ENCODE results near the gene PTPRM. TPM values are rescaled to one million over a fixed set of nuclear protein-coding genes. Genes with fewer than 3 reads are reported as not detected.

The PTPRM gene
- polyA plus RNA-seq, 2 of the 4 experiments (the other 2 are of a cell fraction): 44.5 to 199 TPM

DNA sequence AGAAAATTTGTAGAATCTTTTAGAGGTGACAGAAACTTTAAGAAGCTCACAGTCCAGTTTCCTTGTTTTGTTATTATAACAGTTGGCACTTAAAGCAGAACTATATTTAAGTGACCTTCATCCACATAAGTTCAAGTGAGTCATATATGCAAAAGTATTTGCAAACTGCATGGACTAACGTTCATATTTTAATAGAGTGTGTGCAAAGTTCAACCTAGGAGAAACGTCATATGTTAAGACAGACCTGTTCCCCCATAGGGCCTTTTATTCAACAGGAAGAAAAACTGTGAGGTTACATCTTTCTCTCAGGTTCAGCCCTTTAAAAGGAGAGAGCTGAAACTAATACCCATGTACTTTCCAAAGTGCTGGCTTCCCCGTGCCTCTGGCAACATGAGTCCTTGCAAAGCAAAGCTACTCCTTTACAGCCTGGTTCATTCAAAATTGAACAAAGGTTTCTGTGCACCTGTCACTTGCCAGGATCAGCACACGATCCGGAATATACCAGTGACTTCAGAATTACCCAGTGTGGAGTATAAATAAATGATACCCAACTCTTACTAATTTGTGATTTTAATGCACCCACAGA is 762.2 kb downstream of the PTPRM start:
- ChIA-PET CTCF (no interaction called here), POLR2A (no interaction called here)
- DNase-seq (ENCODE audit: low read depth in 1 of 2, low spot score in 1 of 2) (peak in 1 of 2 experiments; percentile 50), FAIRE-seq (peak; percentile 36), ATAC-seq (peak; percentile 34 to 64; a peak in 4 of 6 replicates)
- 32% methylated on average over 5 of the region's 5 CpGs for WGBS (ENCODE audit: missing lambda C conversion rate)
- Histone ChIP-seq H3K4me2 (peak overlapping the region; percentile 54), H3K27ac (peak overlapping the region; percentile 54 to 75; a peak in 5 of 6 replicates), H3K4me1 (peaks cover 37% of the 10 kb centered on the region), H3K9me3 (no peaks in the 10 kb centered on the region), H3K4me3 (no peak overlapping the region)
- TF ChIP-seq FOXS1 (CRISPR knock-in tag; IDR thresholded peaks at IDR 0.05) (no peak), FOSL2 (IDR thresholded peaks at IDR 0.05) (no peak), FOSL2 (CRISPR knock-in tag; IDR thresholded peaks at IDR 0.05) (peak; percentile 50; the same call in 1 of the 2 replicates)

DNA sequence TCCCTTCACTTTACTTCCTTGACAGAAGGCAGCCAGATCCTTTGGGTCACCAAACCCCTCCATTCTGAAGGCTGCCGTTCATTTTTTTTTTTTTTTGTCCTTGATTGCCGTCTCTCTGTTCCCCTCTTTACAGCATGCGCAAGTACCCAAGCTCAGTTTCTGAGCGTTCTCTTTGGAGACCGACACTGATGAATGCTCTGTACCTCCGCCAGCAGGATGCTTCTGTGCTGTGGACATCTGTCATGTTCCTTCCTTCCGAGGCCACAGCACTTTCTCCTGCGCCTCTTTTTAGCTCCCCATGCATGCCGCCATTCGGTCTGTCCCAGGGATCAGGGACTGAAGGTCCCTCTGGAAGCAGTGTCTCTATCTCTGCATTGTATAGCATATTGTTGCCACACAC is 763.5 kb downstream of the PTPRM start:
- WGBS (ENCODE audit: missing lambda C conversion rate): 94% methylated on average over 10 of the region's 10 CpGs
- Histone ChIP-seq H3K4me2 (no peak overlapping the region), H3K4me1 (peaks cover 37% of the 10 kb centered on the region), H3K4me3 (no peak overlapping the region), H3K9me3 (no peaks in the 10 kb centered on the region), H3K27ac (no peak overlapping the region)
- ChIA-PET POLR2A (no interaction called here), CTCF (interaction anchor here (0.7 kb wide), 1 partner anchor 66 kb away, joined by 4 read pairs; no protein-coding TSS in a partner anchor)
- FAIRE-seq: no peak
- ATAC-seq: no peak
- DNase-seq (ENCODE audit: low read depth in 1 of 2, low spot score in 1 of 2): no peak
- TF ChIP-seq NFE2L2 (conservative IDR thresholded peaks at IDR 0.05; ENCODE audit: low read length): no peak
- no peak for TF ChIP-seq KDM5A (IDR thresholded peaks at IDR 0.05)
- no peak for TF ChIP-seq ZC3H11A (IDR thresholded peaks at IDR 0.05)
- no peak for TF ChIP-seq ZSCAN20 (CRISPR knock-in tag; IDR thresholded peaks at IDR 0.05)
- TF ChIP-seq JUN (IDR thresholded peaks at IDR 0.05): no peak
- TF ChIP-seq RCOR1 (IDR thresholded peaks at IDR 0.05; ENCODE audit: low read depth, low read length): no peak
- TF ChIP-seq EP300 (IDR thresholded peaks at IDR 0.05): no peak
- TF ChIP-seq HDAC2 (IDR thresholded peaks at IDR 0.05): no peak
- TF ChIP-seq FOSB (CRISPR knock-in tag; IDR thresholded peaks at IDR 0.05): no peak
- TF ChIP-seq, protein P1, sequence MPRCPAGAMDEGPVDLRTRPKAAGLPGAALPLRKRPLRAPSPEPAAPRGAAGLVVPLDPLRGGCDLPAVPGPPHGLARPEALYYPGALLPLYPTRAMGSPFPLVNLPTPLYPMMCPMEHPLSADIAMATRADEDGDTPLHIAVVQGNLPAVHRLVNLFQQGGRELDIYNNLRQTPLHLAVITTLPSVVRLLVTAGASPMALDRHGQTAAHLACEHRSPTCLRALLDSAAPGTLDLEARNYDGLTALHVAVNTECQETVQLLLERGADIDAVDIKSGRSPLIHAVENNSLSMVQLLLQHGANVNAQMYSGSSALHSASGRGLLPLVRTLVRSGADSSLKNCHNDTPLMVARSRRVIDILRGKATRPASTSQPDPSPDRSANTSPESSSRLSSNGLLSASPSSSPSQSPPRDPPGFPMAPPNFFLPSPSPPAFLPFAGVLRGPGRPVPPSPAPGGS (IDR thresholded peaks at IDR 0.05): no peak
- no peak for TF ChIP-seq NPAS2 (CRISPR knock-in tag; IDR thresholded peaks at IDR 0.05; ENCODE audit: borderline replicate concordance)
- TF ChIP-seq KDM1A (IDR thresholded peaks at IDR 0.05; ENCODE audit: low read depth): no peak
- no peak for TF ChIP-seq CHD2 (IDR thresholded peaks at IDR 0.05; ENCODE audit: low read length, partially characterized antibody)
- TF ChIP-seq NR3C1 (IDR thresholded peaks at IDR 0.05): no peak
- TF ChIP-seq MAZ (IDR thresholded peaks at IDR 0.05; ENCODE audit: borderline replicate concordance, low read depth, low read length): no peak
- TF ChIP-seq, protein P2, sequence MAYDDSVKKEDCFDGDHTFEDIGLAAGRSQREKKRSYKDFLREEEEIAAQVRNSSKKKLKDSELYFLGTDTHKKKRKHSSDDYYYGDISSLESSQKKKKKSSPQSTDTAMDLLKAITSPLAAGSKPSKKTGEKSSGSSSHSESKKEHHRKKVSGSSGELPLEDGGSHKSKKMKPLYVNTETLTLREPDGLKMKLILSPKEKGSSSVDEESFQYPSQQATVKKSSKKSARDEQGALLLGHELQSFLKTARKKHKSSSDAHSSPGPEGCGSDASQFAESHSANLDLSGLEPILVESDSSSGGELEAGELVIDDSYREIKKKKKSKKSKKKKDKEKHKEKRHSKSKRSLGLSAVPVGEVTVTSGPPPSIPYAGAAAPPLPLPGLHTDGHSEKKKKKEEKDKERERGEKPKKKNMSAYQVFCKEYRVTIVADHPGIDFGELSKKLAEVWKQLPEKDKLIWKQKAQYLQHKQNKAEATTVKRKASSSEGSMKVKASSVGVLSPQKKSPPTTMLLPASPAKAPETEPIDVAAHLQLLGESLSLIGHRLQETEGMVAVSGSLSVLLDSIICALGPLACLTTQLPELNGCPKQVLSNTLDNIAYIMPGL (CRISPR knock-in tag; IDR thresholded peaks at IDR 0.05; ENCODE audit: borderline replicate concordance): no peak
- no peak for TF ChIP-seq HOXB13 (CRISPR knock-in tag; IDR thresholded peaks at IDR 0.05; ENCODE audit: low read depth)
- TF ChIP-seq, protein P3, sequence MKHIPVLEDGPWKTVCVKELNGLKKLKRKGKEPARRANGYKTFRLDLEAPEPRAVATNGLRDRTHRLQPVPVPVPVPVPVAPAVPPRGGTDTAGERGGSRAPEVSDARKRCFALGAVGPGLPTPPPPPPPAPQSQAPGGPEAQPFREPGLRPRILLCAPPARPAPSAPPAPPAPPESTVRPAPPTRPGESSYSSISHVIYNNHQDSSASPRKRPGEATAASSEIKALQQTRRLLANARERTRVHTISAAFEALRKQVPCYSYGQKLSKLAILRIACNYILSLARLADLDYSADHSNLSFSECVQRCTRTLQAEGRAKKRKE (CRISPR knock-in tag; IDR thresholded peaks at IDR 0.05; ENCODE audit: low read depth): no peak
- no peak for TF ChIP-seq HOXA7 (CRISPR knock-in tag; IDR thresholded peaks at IDR 0.05)

DNA sequence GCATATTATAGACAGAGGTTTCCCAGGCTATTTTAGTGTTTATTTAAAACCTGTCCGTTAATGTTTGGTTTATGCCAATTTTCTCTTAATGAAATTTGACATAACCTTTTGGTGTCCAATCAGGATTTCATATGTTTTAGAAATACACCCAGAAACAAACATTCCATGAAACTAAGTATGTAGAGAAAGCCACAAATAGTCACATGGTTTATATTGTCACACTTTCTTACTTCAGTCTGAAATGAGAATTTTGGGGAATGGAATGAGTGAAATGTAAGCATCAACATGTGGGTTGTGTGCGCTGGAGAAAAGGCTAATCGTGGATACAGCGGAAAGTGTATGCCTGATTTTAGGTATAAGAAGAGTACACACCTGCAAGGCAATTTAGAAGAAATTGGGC is 765.2 kb downstream of the PTPRM start:
- WGBS (ENCODE audit: missing lambda C conversion rate): 92% methylated on average over 4 of the region's 4 CpGs
- ChIA-PET POLR2A (no interaction called here), CTCF (no interaction called here)
- Histone ChIP-seq H3K4me2 (no peak overlapping the region), H3K4me1 (peaks cover 41% of the 10 kb centered on the region), H3K4me3 (no peak overlapping the region), H3K9me3 (no peaks in the 10 kb centered on the region), H3K27ac (no peak overlapping the region; a peak in 1 of 6 replicates)
- no peak for ATAC-seq
- DNase-seq (ENCODE audit: low read depth in 1 of 2, low spot score in 1 of 2): no peak
- no peak for FAIRE-seq
- TF ChIP-seq MAFK (IDR thresholded peaks at IDR 0.05; ENCODE audit: partially characterized antibody): no peak
- no peak for TF ChIP-seq HOXA7 (CRISPR knock-in tag; IDR thresholded peaks at IDR 0.05)
- no peak for TF ChIP-seq RNF2 (IDR thresholded peaks at IDR 0.05; ENCODE audit: borderline replicate concordance, low read depth)
- no peak for TF ChIP-seq HEYL (CRISPR knock-in tag; IDR thresholded peaks at IDR 0.05)
- no peak for TF ChIP-seq NR3C1 (IDR thresholded peaks at IDR 0.05)
- TF ChIP-seq, protein P4, sequence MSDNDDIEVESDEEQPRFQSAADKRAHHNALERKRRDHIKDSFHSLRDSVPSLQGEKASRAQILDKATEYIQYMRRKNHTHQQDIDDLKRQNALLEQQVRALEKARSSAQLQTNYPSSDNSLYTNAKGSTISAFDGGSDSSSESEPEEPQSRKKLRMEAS (IDR thresholded peaks at IDR 0.05): no peak
- no peak for TF ChIP-seq ZC3H11A (IDR thresholded peaks at IDR 0.05)
- TF ChIP-seq, protein P5, sequence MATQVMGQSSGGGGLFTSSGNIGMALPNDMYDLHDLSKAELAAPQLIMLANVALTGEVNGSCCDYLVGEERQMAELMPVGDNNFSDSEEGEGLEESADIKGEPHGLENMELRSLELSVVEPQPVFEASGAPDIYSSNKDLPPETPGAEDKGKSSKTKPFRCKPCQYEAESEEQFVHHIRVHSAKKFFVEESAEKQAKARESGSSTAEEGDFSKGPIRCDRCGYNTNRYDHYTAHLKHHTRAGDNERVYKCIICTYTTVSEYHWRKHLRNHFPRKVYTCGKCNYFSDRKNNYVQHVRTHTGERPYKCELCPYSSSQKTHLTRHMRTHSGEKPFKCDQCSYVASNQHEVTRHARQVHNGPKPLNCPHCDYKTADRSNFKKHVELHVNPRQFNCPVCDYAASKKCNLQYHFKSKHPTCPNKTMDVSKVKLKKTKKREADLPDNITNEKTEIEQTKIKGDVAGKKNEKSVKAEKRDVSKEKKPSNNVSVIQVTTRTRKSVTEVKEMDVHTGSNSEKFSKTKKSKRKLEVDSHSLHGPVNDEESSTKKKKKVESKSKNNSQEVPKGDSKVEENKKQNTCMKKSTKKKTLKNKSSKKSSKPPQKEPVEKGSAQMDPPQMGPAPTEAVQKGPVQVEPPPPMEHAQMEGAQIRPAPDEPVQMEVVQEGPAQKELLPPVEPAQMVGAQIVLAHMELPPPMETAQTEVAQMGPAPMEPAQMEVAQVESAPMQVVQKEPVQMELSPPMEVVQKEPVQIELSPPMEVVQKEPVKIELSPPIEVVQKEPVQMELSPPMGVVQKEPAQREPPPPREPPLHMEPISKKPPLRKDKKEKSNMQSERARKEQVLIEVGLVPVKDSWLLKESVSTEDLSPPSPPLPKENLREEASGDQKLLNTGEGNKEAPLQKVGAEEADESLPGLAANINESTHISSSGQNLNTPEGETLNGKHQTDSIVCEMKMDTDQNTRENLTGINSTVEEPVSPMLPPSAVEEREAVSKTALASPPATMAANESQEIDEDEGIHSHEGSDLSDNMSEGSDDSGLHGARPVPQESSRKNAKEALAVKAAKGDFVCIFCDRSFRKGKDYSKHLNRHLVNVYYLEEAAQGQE (IDR thresholded peaks at IDR 0.05): no peak
